ENCODE data around the gene SERPINB8.

- TF ChIP-seq POLR2A (IDR thresholded peaks at IDR 0.05), result no peak
- TF ChIP-seq, protein P1, sequence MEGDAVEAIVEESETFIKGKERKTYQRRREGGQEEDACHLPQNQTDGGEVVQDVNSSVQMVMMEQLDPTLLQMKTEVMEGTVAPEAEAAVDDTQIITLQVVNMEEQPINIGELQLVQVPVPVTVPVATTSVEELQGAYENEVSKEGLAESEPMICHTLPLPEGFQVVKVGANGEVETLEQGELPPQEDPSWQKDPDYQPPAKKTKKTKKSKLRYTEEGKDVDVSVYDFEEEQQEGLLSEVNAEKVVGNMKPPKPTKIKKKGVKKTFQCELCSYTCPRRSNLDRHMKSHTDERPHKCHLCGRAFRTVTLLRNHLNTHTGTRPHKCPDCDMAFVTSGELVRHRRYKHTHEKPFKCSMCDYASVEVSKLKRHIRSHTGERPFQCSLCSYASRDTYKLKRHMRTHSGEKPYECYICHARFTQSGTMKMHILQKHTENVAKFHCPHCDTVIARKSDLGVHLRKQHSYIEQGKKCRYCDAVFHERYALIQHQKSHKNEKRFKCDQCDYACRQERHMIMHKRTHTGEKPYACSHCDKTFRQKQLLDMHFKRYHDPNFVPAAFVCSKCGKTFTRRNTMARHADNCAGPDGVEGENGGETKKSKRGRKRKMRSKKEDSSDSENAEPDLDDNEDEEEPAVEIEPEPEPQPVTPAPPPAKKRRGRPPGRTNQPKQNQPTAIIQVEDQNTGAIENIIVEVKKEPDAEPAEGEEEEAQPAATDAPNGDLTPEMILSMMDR (IDR thresholded peaks at IDR 0.05), result no peak
Measured at GRCh38 chr18:64011513-64011912, 41.6 kb downstream of the SERPINB8 start.
